Measurements from ENCODE around the gene LRRC72.

- TF ChIP-seq, protein P1, sequence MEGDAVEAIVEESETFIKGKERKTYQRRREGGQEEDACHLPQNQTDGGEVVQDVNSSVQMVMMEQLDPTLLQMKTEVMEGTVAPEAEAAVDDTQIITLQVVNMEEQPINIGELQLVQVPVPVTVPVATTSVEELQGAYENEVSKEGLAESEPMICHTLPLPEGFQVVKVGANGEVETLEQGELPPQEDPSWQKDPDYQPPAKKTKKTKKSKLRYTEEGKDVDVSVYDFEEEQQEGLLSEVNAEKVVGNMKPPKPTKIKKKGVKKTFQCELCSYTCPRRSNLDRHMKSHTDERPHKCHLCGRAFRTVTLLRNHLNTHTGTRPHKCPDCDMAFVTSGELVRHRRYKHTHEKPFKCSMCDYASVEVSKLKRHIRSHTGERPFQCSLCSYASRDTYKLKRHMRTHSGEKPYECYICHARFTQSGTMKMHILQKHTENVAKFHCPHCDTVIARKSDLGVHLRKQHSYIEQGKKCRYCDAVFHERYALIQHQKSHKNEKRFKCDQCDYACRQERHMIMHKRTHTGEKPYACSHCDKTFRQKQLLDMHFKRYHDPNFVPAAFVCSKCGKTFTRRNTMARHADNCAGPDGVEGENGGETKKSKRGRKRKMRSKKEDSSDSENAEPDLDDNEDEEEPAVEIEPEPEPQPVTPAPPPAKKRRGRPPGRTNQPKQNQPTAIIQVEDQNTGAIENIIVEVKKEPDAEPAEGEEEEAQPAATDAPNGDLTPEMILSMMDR (conservative IDR thresholded peaks at IDR 0.05; ENCODE audit: low read depth in 2 of 2): no peak
- TF ChIP-seq, protein P2, sequence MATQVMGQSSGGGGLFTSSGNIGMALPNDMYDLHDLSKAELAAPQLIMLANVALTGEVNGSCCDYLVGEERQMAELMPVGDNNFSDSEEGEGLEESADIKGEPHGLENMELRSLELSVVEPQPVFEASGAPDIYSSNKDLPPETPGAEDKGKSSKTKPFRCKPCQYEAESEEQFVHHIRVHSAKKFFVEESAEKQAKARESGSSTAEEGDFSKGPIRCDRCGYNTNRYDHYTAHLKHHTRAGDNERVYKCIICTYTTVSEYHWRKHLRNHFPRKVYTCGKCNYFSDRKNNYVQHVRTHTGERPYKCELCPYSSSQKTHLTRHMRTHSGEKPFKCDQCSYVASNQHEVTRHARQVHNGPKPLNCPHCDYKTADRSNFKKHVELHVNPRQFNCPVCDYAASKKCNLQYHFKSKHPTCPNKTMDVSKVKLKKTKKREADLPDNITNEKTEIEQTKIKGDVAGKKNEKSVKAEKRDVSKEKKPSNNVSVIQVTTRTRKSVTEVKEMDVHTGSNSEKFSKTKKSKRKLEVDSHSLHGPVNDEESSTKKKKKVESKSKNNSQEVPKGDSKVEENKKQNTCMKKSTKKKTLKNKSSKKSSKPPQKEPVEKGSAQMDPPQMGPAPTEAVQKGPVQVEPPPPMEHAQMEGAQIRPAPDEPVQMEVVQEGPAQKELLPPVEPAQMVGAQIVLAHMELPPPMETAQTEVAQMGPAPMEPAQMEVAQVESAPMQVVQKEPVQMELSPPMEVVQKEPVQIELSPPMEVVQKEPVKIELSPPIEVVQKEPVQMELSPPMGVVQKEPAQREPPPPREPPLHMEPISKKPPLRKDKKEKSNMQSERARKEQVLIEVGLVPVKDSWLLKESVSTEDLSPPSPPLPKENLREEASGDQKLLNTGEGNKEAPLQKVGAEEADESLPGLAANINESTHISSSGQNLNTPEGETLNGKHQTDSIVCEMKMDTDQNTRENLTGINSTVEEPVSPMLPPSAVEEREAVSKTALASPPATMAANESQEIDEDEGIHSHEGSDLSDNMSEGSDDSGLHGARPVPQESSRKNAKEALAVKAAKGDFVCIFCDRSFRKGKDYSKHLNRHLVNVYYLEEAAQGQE (IDR thresholded peaks at IDR 0.05; ENCODE audit: unreplicated experiment): no peak
- TF ChIP-seq POLR2AphosphoS5 (IDR thresholded peaks at IDR 0.05; ENCODE audit: low read depth): no peak
Observed at GRCh38 chr7:16571941-16572340, 45.3 kb downstream of the LRRC72 start.
